ENCODE results near the gene CITED4.

- TF ChIP-seq, protein P1, sequence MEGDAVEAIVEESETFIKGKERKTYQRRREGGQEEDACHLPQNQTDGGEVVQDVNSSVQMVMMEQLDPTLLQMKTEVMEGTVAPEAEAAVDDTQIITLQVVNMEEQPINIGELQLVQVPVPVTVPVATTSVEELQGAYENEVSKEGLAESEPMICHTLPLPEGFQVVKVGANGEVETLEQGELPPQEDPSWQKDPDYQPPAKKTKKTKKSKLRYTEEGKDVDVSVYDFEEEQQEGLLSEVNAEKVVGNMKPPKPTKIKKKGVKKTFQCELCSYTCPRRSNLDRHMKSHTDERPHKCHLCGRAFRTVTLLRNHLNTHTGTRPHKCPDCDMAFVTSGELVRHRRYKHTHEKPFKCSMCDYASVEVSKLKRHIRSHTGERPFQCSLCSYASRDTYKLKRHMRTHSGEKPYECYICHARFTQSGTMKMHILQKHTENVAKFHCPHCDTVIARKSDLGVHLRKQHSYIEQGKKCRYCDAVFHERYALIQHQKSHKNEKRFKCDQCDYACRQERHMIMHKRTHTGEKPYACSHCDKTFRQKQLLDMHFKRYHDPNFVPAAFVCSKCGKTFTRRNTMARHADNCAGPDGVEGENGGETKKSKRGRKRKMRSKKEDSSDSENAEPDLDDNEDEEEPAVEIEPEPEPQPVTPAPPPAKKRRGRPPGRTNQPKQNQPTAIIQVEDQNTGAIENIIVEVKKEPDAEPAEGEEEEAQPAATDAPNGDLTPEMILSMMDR (conservative IDR thresholded peaks at IDR 0.05; ENCODE audit: low read depth, low read length) = no peak
- no peak for TF ChIP-seq EZH2 (IDR thresholded peaks at IDR 0.05; ENCODE audit: borderline replicate concordance, low read depth, low read length, poor library complexity, severe bottlenecking)
These were observed 1.4 kb downstream of the CITED4 start for GRCh38 chr1:40860706-40861223.

Data from A673 (cell line).